NT2/D1 (cell line): ENCODE measurements around the gene TMPRSS2.

Experiments
- DNase-seq: peaks from one replicate; pipeline ENCODE4 v3.0.0-alpha.2; 2011; ENCODE audit warnings: low read depth, low spot score
- H3K27me3 ChIP-seq: 2 replicates; pipeline ENCODE4 v1.6.0; 2011; ENCODE audit warnings: mild to moderate bottlenecking; ENCODE audit not compliant: insufficient read length, insufficient read depth
- H3K36me3 ChIP-seq: 2 replicates; pipeline ENCODE4 v1.6.1; 2011; ENCODE audit warnings: mild to moderate bottlenecking, low read length, mixed read lengths; ENCODE audit not compliant: insufficient read depth, insufficient read length
- H3K4me1 ChIP-seq: 2 replicates; pipeline ENCODE4 v1.5.1; 2011; ENCODE audit not compliant: insufficient read depth, insufficient read length
- H3K4me3 ChIP-seq: 2 replicates; pipeline ENCODE4 v1.5.1; 2011; ENCODE audit warnings: low read depth; ENCODE audit not compliant: insufficient read length
- H3K9ac ChIP-seq: 2 replicates; pipeline ENCODE4 v1.6.0; 2011; ENCODE audit warnings: low read depth; ENCODE audit not compliant: insufficient read length
- H3K9me3 ChIP-seq: 2 replicates; pipeline ENCODE4 v1.5.1; 2011; ENCODE audit warnings: mild to moderate bottlenecking, low read length; ENCODE audit not compliant: insufficient read depth
- SUZ12 ChIP-seq: IDR thresholded peaks from 2 replicates; pipeline ENCODE4 v1.6.1; 2011; ENCODE audit not compliant: insufficient read length, insufficient read depth; ENCODE audit errors: extremely low read depth
- YY1 ChIP-seq: IDR thresholded peaks from 2 replicates; pipeline ENCODE4 v1.6.1; 2011; ENCODE audit not compliant: insufficient read length, insufficient read depth
- ZNF274 ChIP-seq: IDR thresholded peaks from 2 replicates; pipeline ENCODE4 v1.6.1; 2011; ENCODE audit warnings: mild to moderate bottlenecking, low read depth, low read length

Gene TMPRSS2

DNA sequence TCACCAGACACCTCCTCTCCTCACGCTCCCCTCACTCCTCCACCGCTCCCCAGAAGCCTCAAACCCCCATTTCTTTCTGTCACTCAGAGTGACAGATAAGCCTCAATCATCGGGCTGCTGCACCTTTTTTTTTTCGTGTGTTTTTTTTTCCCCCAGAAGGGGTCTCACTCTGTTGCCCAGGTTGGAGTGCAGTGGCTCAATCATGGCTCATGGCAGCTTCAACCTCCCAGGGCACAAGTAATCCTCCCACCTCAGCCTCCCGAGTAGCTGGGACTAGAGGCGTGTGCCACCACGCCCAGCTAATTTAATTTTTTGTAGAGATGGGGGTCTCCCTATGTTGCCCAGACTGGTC lies 1.2 kb upstream of the TMPRSS2 start:
- DNase-seq: no peak
- TF ChIP-seq YY1 (no peak), SUZ12 (no peak), ZNF274 (no peak)
- Histone ChIP-seq H3K27me3 (peaks cover 65% of the 10 kb centered on the region), H3K9ac (no peak overlapping the region), H3K4me3 (no peak overlapping the region), H3K4me1 (peaks cover 8% of the 10 kb centered on the region), H3K36me3 (no peaks in the 10 kb centered on the region), H3K9me3 (no peaks in the 10 kb centered on the region)

DNA sequence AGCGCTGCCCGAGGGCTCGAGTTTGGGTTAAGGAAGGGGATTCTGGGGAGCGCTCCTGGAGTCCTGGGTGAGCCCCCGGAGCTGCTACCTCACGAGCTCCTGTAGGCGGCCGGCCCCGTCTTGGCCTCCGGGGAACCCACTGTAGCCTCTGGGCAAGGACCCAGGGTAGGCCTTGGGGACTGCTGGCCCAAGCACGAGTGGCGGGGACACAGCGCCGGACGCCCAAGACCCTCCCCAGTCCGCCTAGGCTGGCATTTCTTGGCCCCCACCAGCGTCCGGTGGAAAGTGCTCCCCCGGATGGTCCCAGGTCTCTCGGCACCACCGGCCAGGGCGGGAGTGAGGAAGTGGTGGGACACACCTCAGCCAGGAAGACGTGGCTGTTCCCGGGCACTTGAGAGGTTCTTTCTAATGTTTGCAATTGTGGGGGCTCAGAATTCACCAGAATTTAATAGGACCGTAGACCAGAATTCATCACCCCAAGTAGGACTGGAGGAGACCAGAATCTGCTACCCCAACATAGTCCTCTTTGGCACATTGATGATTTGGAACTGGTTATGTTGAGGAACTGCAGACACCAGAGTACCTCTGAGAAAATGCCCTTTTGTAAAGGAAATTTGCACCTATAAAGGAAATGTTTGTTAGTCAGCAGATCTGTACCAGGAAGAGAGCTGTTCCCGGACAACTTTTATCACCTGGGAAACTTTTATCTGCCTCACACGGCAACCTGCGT lies 622 bp upstream of the TMPRSS2 start:
- Histone ChIP-seq H3K27me3 (peaks cover 70% of the 10 kb centered on the region), H3K36me3 (no peaks in the 10 kb centered on the region), H3K4me3 (peak overlapping the region; percentile 57), H3K9me3 (no peaks in the 10 kb centered on the region), H3K4me1 (peaks cover 8% of the 10 kb centered on the region), H3K9ac (peak overlapping the region; percentile 72)
- DNase-seq: no peak
- no peak for TF ChIP-seq SUZ12
- TF ChIP-seq YY1: no peak
- TF ChIP-seq ZNF274: no peak

DNA sequence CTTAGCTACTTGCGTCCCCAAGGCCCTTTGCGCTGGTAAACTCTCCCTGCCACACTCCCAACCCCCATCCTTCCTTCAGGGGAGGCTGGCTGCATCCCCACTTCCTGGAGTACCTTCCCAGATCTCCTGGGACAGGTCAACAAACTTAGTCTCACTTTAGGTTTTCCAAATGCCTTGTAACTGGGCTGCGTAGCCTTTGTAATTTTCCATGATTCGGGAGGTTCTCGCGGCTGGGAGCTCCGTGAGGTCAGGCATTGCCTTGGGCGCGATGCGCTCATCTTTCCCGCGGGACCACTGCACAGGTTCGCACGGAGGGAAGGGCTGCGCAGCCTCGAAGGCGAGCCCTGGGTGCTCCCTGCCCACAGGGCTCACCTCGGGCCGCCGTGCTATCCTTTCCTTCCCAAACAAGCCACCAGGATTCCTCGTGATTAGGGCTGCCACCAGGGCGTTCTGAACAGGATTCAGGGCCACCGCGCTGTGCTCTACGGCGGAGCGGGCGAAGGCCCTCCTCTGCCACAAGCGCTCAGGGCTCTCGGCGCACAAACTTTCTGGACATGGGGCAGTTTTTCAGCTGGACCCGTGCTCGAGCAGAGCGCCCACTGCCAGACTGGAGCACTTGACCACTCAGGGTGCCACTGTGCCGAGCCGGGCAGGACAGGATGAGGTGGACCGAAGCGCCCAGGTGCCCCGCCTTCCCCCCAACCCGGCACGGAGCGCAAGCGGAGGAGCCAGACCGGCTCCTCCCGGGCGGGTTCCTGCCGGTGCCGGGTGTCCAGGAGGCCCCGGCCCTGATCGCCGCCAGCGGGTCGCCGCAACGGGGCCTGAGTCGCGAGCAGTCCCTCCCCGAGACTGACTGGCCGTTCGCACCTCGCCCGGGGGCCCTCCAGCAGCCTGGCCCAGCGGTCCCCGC lies 1.1 kb downstream of the TMPRSS2 start:
- no peak for DNase-seq
- H3K27me3 ChIP-seq: peaks cover 67% of the 10 kb centered on the region
- H3K4me1 ChIP-seq: peaks cover 8% of the 10 kb centered on the region
- H3K9ac ChIP-seq: peak overlapping the region; percentile 85
- peak overlapping the region; percentile 70 for H3K4me3 ChIP-seq
- H3K9me3 ChIP-seq: no peaks in the 10 kb centered on the region
- H3K36me3 ChIP-seq: no peaks in the 10 kb centered on the region
- TF ChIP-seq SUZ12 (no peak), ZNF274 (no peak), YY1 (no peak)

DNA sequence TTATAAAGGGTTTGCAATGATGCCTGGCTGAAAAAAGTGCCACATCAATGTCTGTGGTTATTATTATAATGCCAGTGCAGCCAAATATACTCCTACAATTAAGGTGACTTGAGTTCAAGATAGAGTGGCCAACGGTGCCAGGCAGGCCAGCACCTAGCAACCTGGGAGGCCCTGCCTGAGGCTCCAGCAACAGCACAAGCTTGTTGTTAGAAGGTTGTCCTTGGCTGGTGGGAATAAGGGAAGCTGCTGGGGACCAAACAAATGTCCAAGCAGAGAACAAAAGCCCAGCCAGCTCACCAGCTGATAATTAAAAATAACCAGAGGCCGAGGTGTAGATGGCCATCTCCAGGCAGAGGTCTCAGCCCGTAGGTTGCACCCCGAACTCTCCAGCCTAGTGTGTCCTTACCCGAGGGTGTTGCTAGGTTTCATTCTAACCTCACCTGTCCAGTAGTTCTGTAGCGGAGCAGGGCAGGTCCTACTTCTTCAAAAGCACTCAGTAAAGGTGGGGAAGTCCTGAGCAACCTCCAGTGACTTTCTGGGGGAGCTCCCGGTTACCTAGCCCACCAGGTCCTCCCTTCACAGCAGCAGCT lies 1.9 kb downstream of the TMPRSS2 start:
- Histone ChIP-seq H3K9me3 (no peaks in the 10 kb centered on the region), H3K36me3 (no peaks in the 10 kb centered on the region), H3K9ac (peak overlapping the region; percentile 85), H3K4me3 (peak overlapping the region; percentile 70), H3K4me1 (peaks cover 8% of the 10 kb centered on the region), H3K27me3 (peaks cover 67% of the 10 kb centered on the region)
- no peak for DNase-seq
- no peak for TF ChIP-seq SUZ12
- TF ChIP-seq YY1: no peak
- TF ChIP-seq ZNF274: no peak

DNA sequence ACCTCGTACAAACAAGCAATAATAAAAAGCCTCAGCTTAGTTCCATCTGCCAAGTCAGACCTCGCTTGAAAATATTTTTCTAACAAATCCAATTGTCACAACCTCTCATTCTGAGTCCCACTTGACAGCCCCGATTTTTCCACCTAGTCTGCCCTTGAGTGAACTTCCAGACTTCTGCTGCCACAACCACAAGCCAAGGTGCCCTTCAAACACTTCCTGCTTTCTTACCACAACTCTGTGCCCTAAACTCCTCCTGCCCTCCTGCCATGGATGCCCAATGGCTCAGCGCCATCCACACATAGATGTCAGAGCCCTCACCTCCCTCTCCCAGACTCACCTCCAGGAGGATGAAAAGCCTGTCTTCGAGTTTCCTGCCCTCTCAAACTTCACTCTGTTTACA lies 3.9 kb downstream of the TMPRSS2 start:
- Histone ChIP-seq H3K4me3 (no peak overlapping the region), H3K4me1 (peaks cover 8% of the 10 kb centered on the region), H3K9ac (no peak overlapping the region), H3K27me3 (peaks cover 52% of the 10 kb centered on the region), H3K36me3 (no peaks in the 10 kb centered on the region), H3K9me3 (no peaks in the 10 kb centered on the region)
- DNase-seq: no peak
- no peak for TF ChIP-seq ZNF274
- no peak for TF ChIP-seq SUZ12
- TF ChIP-seq YY1: no peak

DNA sequence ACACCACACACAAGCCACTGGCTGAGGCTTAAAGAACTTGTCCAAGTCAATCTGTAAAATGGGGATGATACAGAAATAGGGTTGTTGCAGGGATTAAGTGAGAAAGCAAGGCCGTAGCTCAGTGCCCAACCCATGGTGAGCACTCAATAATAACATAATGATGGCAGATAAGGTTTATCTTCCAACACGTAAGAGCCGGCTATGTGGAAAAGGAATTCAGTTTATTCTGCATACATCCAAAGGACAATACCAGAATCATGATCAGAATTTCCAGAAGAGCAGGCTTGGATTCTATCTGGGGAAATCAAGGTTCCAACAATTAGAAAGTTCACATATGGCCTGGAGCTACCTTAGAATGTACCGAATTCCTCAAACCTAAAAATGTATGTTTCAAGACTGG lies 4.6 kb downstream of the TMPRSS2 start:
- peaks cover 48% of the 10 kb centered on the region for H3K27me3 ChIP-seq
- no peak for TF ChIP-seq SUZ12
- no peak for TF ChIP-seq YY1
- no peak for TF ChIP-seq ZNF274
- no peak for DNase-seq

DNA sequence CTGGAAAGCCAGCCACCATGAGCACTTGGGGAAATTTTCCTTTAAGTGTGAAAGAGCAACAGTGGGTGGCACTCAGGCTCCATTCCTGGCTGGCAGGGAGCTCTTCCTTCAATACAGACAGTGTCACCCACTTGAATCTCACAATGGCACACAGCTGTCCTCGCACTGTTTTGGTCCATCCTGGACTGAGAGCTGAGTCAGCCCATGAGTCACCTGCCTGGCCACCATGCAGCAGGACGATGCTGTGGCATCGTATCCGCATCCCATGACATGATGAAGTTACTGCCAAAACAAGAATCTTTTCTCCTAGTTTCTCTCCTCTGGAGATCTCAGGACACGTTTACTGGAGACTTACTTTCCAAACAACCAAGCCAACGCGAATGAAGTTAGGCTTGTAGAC lies 6.0 kb downstream of the TMPRSS2 start:
- H3K4me3 ChIP-seq: no peak overlapping the region
- H3K4me1 ChIP-seq: peaks cover 8% of the 10 kb centered on the region
- no peak for DNase-seq
- TF ChIP-seq YY1: no peak
- TF ChIP-seq SUZ12: no peak
- H3K9ac ChIP-seq: no peak overlapping the region
- peaks cover 37% of the 10 kb centered on the region for H3K27me3 ChIP-seq
- no peaks in the 10 kb centered on the region for H3K36me3 ChIP-seq
- H3K9me3 ChIP-seq: no peaks in the 10 kb centered on the region

More for the DNA sequence above, 4.6 kb downstream of the TMPRSS2 start:
- Histone ChIP-seq H3K4me3 (no peak overlapping the region), H3K9ac (no peak overlapping the region), H3K4me1 (peaks cover 8% of the 10 kb centered on the region), H3K9me3 (no peaks in the 10 kb centered on the region), H3K36me3 (no peaks in the 10 kb centered on the region)
